GM10847 (cell line): ENCODE results near the gene LIMS2.

Source experiments
- POLR2A ChIP-seq: IDR thresholded peaks from 2 replicates; pipeline ENCODE4 v1.6.1; 2011; ENCODE audit not compliant: insufficient read length; ENCODE audit errors: extremely low read depth

Gene LIMS2

DNA sequence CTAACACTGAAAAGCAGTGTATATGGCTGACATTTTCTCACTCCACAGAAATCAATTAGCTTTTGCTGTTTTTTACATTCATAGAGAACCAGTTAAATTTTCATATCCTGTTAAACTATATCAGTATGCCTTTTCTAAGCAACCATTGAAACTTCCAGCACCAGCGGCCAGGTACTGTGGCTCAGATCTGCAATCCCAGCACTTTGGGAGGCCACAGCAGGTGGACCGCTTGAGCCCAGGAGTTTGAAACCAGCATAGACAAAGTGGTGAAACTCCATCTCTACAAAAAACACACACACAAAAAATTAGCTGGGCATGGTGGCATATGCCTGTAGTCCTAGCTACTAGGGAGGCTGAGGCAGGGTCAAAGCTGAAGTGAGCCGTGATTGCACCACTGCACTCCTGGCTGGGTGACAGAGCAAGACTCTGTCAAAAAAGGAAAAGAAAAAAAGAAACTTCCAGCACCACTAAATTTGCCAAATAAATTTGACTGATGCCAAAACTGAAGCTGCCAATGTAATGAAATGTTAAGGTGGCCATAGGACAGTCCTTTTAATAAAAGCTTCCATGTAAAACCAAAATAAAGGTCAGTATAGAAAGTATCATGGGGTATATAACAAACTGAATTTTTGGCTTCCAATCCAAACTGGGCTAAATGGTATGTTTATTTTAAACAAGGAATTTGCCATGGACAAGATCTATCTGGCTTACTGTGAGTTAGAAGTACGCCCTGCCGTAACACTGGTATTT lies 29.5 kb upstream of the LIMS2 start:
- TF ChIP-seq POLR2A: no peak

GRCh38 chr2:127703282-127703681 lies 28.0 kb upstream of the LIMS2 start:
- no peak for TF ChIP-seq POLR2A

DNA sequence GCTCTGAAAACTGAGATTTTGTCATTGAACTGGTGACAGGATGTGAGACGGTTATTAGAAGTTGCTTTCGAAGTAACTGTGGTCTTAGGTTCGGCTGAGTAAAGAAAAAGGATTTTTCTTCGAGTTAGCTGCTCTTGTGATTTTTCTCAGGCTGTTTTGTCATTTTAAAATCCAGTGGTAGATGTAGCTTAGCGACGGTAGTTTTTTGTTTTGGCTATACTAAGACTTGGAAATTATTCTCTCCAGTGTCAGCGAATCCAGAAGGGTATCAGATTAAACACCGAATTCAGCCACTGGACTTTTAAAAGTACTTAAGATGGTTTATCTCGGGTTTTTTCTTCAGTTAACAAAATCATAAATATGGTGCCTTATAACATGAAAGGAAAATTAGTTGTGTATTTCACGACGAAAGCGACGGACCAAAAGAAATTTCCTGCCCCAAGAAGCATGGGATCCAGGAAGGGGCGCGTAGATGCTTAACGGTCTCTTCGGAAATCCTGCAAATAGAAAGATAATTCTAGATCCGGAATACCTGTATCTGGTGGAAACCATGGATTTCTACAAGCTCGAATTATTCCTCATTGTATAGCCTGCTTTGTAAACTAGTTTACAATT lies 27.2 kb upstream of the LIMS2 start:
- TF ChIP-seq POLR2A: no peak

DNA sequence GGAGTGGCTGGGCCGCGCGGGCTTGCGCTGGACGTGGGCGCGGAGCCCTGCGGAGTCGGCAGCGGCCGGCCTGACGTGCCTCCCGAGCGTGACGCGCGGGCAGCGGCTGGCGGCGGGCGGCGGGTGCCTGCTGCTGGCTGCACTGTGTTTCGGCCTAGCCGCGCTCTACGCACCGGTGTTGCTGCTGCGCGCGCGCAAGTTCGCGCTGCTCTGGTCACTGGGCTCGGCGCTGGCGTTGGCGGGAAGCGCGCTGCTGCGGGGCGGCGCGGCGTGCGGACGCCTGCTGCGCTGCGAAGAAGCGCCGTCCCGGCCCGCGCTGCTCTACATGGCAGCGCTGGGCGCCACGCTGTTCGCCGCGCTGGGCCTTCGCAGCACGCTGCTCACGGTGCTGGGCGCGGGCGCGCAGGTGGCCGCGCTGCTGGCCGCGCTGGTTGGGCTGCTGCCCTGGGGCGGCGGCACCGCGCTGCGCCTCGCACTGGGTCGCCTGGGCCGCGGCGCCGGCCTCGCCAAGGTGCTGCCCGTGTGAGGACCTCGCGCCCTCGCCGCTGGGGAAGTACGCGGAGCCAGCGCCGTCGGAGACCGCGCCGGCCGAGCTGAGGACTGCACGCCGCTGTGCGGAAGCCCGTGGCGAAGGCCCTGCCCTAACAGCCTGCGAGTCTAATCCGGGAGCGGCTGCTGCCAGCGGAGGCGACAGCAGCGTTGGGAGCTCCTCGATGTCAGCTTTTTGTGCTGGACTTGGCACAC lies 26.5 kb upstream of the LIMS2 start:
- TF ChIP-seq POLR2A: no peak

- peak; percentile 97 for TF ChIP-seq POLR2A
Observed at GRCh38 chr2:127701193-127701650, 25.9 kb upstream of the LIMS2 start, which contains the start of gene SFT2D3. Gene SFT2D3 (plus strand): TSS chr2:127701497. CDS start chr2:127701529, 32 bp downstream.

DNA sequence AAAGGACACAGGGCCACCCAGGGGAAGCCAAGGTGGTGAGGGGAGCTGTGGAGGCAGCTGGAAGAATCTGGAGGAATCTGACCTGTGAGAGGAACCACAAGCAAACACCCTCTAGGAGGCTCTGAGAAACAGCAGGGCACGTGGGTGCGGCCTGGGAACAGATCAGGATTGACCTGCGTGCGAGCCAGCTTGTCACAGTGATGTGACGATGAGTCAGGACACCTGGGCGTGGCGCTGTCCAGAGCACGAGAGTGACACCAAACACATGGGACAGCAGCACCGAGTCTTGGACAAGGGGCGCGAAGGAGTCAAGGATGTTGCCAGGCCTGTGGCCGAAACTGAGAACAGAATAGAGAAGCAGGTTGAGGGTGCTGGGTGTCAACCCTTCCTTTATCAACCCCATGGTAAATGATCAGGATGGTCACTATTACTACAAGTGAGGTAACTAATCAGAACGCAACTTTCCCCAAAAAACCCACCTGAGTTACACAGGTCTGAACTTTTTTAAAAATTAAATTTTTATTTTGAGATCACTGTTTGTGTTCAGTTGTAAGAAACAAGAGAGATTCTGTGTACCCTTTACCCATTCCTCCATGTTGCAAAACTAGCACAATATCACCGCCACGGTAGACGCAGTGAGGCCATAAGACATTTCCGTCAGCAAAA lies 25.3 kb upstream of the LIMS2 start:
- TF ChIP-seq POLR2A: no peak

DNA sequence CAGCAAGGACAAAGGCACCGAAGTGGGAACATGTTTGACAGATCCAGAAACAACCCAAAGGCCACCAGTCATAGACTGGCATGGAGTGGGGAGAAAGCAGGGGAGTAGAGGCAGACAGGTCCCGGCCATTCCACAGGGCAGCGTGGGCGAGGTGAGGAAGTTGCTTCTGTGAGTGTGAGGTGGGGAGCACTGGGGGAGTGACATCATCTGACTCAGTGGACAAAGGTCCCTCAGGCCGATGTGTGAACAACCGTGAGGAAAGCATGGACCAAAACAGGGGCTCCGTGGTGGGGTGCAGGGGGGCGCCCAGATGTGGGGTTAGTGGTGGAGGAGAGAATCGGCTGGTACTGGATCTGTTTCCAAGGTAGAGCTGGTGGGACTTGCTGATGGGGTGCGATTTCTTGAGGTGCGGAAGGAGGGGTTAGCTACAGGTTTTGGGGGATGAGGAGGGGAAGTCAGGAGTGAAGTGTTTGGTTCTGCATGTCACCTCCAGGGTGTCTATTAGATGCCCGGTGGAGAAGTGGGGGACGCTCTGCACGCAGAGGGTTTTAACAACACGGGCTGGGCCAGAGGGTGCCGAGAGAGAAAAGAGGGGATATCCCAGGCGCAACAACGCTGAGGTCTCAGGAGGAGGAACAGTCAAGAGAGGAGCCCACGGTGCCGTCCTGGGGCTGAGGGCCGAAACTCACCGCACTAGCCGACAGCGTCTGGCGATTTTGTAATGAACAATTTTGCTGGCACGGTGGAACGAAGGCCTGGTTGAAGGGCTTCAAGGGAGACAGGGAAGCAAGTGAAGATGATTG lies 23.4 kb upstream of the LIMS2 start:
- TF ChIP-seq POLR2A: no peak

GRCh38 chr2:127697482-127698180 lies 22.3 kb upstream of the LIMS2 start:
- TF ChIP-seq POLR2A: no peak

- no peak for TF ChIP-seq POLR2A
Observed at GRCh38 chr2:127695491-127696472, 20.5 kb upstream of the LIMS2 start.

- TF ChIP-seq POLR2A: no peak
Observed at GRCh38 chr2:127694986-127695385, 19.7 kb upstream of the LIMS2 start.

DNA sequence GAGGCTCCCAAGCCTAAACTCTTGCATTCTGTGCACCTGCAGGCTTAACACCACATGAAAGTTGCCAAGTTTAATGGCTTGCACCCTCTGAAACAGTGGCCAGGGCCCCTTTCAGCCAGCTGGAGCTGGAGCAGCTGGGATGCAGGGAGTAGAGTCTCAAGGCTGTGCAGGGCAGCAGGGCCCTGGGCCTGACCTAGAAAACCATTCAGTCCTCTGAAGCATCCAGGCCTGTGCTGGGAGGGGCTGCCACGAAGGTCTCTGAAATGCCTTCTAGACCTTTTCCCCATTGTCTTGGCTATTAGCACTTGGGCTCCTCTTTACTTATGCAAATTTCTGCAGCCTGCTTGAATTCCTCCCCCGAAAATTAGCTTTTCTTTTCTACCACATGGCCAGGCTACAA lies 15.4 kb upstream of the LIMS2 start:
- TF ChIP-seq POLR2A: no peak

- TF ChIP-seq POLR2A: no peak
Observed at GRCh38 chr2:127688405-127688804, 13.1 kb upstream of the LIMS2 start.
